ENCODE measurements around the gene PTAR1. TPM values are rescaled to one million over a fixed set of nuclear protein-coding genes. Genes with fewer than 3 reads are reported as not detected.
"Not testable (repeated sequence)": the region's sequence is repeated elsewhere in the genome, so short reads cannot be mapped to it uniquely, and the experiment has no call there.

The PTAR1 gene
- total RNA-seq, 1 donor from 2014 or later, result 48.2 TPM

DNA sequence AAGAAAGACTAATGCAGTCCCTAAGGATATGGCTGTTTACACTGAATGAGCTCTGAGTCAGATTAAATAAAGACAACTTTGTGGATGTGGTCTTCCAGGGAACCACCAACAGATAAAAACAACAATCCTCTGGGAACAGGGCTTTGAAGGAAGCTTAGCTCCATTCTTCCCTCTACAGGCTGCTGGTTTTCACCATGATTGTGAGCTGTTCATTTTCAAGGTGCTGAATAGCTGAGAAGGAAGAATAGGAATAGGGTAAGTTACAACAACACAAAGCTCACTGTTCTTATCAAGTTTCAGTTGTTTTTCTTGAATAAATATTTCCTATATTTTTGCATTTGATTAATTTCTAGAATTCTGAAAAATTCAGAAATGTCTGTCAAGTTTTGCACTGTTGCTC is 25.9 kb upstream of the PTAR1 start:
- H3K4me3 Mint-ChIP-seq (ENCODE audit: unreplicated experiment), result no peak overlapping the region
- H3K9me3 Mint-ChIP-seq (ENCODE audit: low read depth), result no peaks in the 10 kb centered on the region
- no peak overlapping the region for H3K27ac Mint-ChIP-seq (ENCODE audit: unreplicated experiment)
- H3K4me1 Mint-ChIP-seq (ENCODE audit: low read depth), result no peaks in the 10 kb centered on the region
- TF ChIP-seq, protein P1, sequence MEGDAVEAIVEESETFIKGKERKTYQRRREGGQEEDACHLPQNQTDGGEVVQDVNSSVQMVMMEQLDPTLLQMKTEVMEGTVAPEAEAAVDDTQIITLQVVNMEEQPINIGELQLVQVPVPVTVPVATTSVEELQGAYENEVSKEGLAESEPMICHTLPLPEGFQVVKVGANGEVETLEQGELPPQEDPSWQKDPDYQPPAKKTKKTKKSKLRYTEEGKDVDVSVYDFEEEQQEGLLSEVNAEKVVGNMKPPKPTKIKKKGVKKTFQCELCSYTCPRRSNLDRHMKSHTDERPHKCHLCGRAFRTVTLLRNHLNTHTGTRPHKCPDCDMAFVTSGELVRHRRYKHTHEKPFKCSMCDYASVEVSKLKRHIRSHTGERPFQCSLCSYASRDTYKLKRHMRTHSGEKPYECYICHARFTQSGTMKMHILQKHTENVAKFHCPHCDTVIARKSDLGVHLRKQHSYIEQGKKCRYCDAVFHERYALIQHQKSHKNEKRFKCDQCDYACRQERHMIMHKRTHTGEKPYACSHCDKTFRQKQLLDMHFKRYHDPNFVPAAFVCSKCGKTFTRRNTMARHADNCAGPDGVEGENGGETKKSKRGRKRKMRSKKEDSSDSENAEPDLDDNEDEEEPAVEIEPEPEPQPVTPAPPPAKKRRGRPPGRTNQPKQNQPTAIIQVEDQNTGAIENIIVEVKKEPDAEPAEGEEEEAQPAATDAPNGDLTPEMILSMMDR (IDR thresholded peaks at IDR 0.05), result peak; percentile 63
- no peak for DNase-seq (ENCODE audit: low spot score)
- peaks cover 3% of the 10 kb centered on the region for H3K36me3 Mint-ChIP-seq (ENCODE audit: low read depth)
- peaks cover 19% of the 10 kb centered on the region for H3K27me3 Mint-ChIP-seq (ENCODE audit: low read depth)

- Mint-ChIP-seq H3K4me1 (ENCODE audit: low read depth) (no peaks in the 10 kb centered on the region), H3K27me3 (ENCODE audit: low read depth) (peaks cover 3% of the 10 kb centered on the region), H3K36me3 (ENCODE audit: low read depth) (no peaks in the 10 kb centered on the region), H3K9me3 (ENCODE audit: low read depth) (peaks cover 10% of the 10 kb centered on the region), H3K27ac (ENCODE audit: unreplicated experiment) (no peak overlapping the region), H3K4me3 (ENCODE audit: unreplicated experiment) (no peak overlapping the region)
- DNase-seq (ENCODE audit: low spot score), result no peak
- TF ChIP-seq, protein P1 (IDR thresholded peaks at IDR 0.05), result no peak
These were observed 13.4 kb upstream of the PTAR1 start for GRCh38 chr9:69773258-69773657.

DNA sequence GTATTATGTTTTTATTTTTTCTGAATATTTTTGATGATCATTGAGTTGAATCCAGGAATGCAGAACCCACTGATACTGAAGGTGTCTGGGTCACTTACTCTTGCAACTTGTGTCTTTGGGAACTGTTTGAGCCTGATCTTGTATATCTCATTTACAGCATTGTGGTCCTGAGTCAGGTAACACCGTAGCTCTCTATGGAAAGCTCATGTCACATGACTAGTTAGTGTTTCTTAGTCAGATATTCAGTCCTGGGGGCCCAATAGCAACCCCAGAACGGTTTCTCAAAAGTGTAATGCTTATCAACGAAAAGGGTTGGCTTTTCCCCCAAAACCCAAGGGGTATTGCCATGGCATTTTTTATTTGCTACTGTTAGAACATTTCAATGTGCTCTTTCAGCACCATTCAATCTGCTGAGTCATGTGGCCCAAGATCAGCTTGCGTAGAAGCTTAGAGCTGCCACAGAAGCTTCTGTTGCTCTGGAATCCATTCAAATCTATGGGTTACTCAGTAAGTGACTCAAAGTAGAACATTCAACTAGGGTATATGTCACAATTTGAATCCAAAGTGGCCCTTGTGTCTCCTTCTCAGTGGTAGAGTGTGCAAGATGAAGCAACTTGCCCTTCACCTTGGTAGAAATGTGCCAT is 12.1 kb upstream of the PTAR1 start:
- TF ChIP-seq, protein P1 (IDR thresholded peaks at IDR 0.05), result no peak
- no peaks in the 10 kb centered on the region for H3K27me3 Mint-ChIP-seq (ENCODE audit: low read depth)
- no peak overlapping the region for H3K4me3 Mint-ChIP-seq (ENCODE audit: unreplicated experiment)
- no peaks in the 10 kb centered on the region for H3K9me3 Mint-ChIP-seq (ENCODE audit: low read depth)
- no peak for DNase-seq (ENCODE audit: low spot score)
- no peaks in the 10 kb centered on the region for H3K4me1 Mint-ChIP-seq (ENCODE audit: low read depth)
- H3K36me3 Mint-ChIP-seq (ENCODE audit: low read depth), result no peaks in the 10 kb centered on the region
- no peak overlapping the region for H3K27ac Mint-ChIP-seq (ENCODE audit: unreplicated experiment)

- no peaks in the 10 kb centered on the region for H3K4me1 Mint-ChIP-seq (ENCODE audit: low read depth)
- no peaks in the 10 kb centered on the region for H3K9me3 Mint-ChIP-seq (ENCODE audit: low read depth)
- no peaks in the 10 kb centered on the region for H3K27me3 Mint-ChIP-seq (ENCODE audit: low read depth)
- no peak overlapping the region for H3K27ac Mint-ChIP-seq (ENCODE audit: unreplicated experiment)
- DNase-seq (ENCODE audit: low spot score), result no peak
- no peak overlapping the region for H3K4me3 Mint-ChIP-seq (ENCODE audit: unreplicated experiment)
- no peaks in the 10 kb centered on the region for H3K36me3 Mint-ChIP-seq (ENCODE audit: low read depth)
- TF ChIP-seq, protein P1 (IDR thresholded peaks at IDR 0.05), result no peak
These were observed 8.9 kb upstream of the PTAR1 start for GRCh38 chr9:69768716-69769115.

GRCh38 chr9:69768101-69768500 is 8.3 kb upstream of the PTAR1 start:
- TF ChIP-seq, protein P1 (IDR thresholded peaks at IDR 0.05), result no peak
- no peaks in the 10 kb centered on the region for H3K4me1 Mint-ChIP-seq (ENCODE audit: low read depth)
- DNase-seq (ENCODE audit: low spot score), result no peak
- no peaks in the 10 kb centered on the region for H3K27me3 Mint-ChIP-seq (ENCODE audit: low read depth)
- H3K9me3 Mint-ChIP-seq (ENCODE audit: low read depth), result no peaks in the 10 kb centered on the region
- no peak overlapping the region for H3K4me3 Mint-ChIP-seq (ENCODE audit: unreplicated experiment)
- H3K27ac Mint-ChIP-seq (ENCODE audit: unreplicated experiment), result no peak overlapping the region
- H3K36me3 Mint-ChIP-seq (ENCODE audit: low read depth), result no peaks in the 10 kb centered on the region

DNA sequence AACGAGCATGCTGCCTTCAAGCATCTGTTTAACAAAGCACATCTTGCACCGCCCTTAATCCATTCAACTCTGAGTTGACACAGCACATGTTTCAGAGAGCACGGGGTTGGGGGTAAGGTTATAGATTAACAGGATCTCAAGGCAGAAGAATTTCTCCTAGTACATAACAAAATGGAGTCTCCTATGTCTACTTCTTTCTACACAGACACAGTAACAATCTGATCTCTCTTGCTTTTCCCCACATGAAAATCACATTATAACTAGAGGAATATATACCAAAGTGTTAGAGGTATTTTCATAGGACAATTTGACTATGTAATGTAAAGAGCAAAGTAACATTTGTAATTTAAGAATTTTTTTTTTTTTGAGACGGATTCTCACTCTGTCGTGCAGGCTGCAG is 4.1 kb upstream of the PTAR1 start:
- H3K27ac Mint-ChIP-seq (ENCODE audit: unreplicated experiment); H3K9me3 Mint-ChIP-seq (ENCODE audit: low read depth); H3K36me3 Mint-ChIP-seq (ENCODE audit: low read depth); H3K4me3 Mint-ChIP-seq (ENCODE audit: unreplicated experiment); H3K27me3 Mint-ChIP-seq (ENCODE audit: low read depth); DNase-seq (ENCODE audit: low spot score): not testable (repeated sequence)
- peaks cover 11% of the 10 kb centered on the region for H3K4me1 Mint-ChIP-seq (ENCODE audit: low read depth)

Measured in chondrocyte (in vitro differentiated cells).